22Rv1 (cell line): ENCODE measurements around the gene RPL13A.

Experiments used
- CTCF ChIP-seq: fragments of 450-650 bp; IDR thresholded peaks from 2 replicates; pipeline ENCODE4 v1.5.1; 2017; ENCODE audit warnings: mild to moderate bottlenecking
- ZFX ChIP-seq: fragments of 450-650 bp; IDR thresholded peaks from 2 replicates; pipeline ENCODE4 v1.6.1; 2017; ENCODE audit warnings: antibody characterized with exemption, borderline replicate concordance

- TF ChIP-seq CTCF (0 out of 2 replicates have a peak, but pooled peaks have one; percentile 6), ZFX (no peak)
Observed at GRCh38 chr19:49469828-49470614, 17.4 kb upstream of the RPL13A start.
